NCI-H446 (cell line): ENCODE measurements around the gene CTDSP1.

ENCODE experiments used
- DNase-seq, 2 experiments: peaks; one replicate each; lab custom pipeline; 2025; lab: John Stamatoyannopoulos, UW

The CTDSP1 gene

DNA sequence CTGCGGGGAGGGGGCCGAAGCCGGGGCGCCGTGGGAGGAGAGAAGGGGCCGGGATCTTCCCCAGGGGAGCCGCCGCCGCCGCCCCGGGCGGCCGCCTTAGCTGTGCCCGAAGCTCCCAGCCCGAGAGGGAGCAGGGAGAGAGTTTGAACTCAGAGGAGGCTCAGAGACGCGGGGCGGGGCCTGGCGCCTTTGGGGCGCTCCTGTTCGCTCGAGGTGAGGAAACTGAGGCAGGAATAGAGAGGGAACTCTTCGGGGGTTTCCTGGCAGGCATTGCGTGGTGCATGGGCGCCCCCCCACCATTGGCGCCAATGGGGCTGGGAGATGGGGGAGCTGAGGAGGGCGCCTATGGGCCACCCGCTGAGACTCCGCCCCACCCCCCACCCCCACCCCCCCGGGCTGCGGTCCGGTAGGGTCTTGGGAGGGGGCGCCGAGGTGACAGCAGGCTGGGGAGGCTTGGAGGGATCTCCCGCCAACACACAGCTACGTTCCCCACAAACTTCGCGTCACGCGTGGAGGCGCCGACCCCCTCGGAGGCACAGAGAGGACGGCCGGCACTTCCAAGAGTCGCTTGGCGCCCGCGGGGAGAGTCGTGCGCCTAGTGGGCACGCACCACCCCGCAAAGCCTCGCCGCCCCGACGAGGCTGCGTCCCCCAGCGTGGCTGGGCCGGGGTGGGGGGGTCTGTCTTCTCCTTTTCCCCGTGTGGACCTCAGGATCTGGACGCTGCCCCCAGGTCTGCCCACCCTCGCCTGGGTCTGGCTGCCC, 680 bp downstream of the CTDSP1 start:
- DNase-seq: no peak

GRCh38 chr2:218400930-218401881, 1.5 kb downstream of the CTDSP1 start:
- DNase-seq: no peak

- no peak for DNase-seq
These were observed 2.2 kb downstream of the CTDSP1 start for GRCh38 chr2:218401890-218402289.

DNA sequence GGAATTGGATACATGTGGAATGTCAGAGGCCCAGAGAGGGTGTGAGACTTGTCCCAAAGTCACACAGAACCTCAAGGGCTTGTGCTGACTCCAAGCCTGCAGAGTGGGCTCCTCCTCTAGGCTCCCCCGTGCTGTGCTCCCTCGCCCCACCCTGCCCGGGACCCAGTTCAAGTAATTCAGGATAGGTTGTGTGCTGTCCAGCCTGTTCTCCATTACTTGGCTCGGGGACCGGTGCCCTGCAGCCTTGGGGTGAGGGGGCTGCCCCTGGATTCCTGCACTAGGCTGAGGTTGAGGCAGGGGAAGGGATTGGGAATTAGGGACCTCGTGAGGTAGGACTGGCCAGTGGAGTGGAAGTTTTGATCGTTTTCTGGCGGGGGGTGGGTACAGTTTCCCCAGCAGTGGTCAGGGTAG, 2.8 kb downstream of the CTDSP1 start:
- DNase-seq: no peak

- DNase-seq: no peak
These were observed 3.3 kb downstream of the CTDSP1 start for GRCh38 chr2:218402911-218403411.

- no peak for DNase-seq
These were observed 4.1 kb downstream of the CTDSP1 start for GRCh38 chr2:218403810-218404209.

- no peak for DNase-seq
These were observed 4.8 kb downstream of the CTDSP1 start for GRCh38 chr2:218404351-218405085.

- DNase-seq: no peak
These were observed 5.5 kb downstream of the CTDSP1 start for GRCh38 chr2:218405086-218405745.

- DNase-seq: no peak
These were observed 6.1 kb downstream of the CTDSP1 start for GRCh38 chr2:218405746-218406208.

- peak; percentile 86 to 99 for DNase-seq
These were observed 6.7 kb downstream of the CTDSP1 start for GRCh38 chr2:218406209-218406948.

GRCh38 chr2:218406949-218407618, 7.4 kb downstream of the CTDSP1 start:
- peak; percentile 68 to 81 for DNase-seq

DNA sequence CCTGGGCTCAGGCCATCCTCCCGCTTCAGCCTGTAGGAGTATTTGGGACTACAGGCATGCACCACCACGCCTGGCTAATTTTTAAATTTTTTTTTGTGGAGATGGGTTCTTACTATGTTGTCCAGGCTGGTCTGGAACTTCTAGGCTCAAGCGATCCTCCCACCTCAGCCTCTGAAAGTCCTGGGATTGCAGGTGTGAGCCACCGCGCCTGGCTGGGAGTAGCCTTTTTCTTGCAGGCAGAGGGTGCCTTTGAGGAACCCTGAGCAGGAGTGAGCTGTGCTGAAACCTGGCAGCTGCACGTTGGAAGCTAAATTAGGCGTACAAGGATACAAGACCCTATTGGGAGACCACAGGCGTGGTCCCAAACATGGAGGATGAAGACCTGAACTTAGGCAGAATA, 8.0 kb downstream of the CTDSP1 start:
- DNase-seq: no peak

DNA sequence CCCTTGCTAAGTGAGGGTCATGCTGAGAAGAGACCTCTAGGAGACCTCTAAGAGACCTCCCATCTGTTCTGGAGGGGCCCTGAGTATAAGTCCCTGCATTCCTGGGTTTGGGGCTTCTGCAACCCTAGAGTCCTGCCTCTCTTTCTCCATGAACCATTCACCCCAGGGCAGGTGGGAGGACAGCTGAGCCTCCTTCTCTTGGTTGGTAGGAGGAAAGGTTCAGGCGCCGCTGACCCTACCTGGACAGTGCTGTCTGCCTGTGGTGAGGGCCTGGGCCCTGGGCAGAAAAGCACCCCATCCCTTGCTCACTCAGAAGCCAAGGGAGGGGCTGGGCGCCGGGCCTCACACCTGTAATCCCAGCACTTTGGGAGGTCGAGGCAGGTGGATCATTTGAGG, 18.7 kb downstream of the CTDSP1 start:
- no peak for DNase-seq

GRCh38 chr2:218418717-218419458, 19.2 kb downstream of the CTDSP1 start, which contains the start of gene VIL1:
Gene VIL1 (plus strand): TSS chr2:218419123. CDS start chr2:218423779, 4,656 bp downstream.
- DNase-seq: no peak

- no peak for DNase-seq
These were observed 20.1 kb downstream of the CTDSP1 start for GRCh38 chr2:218419630-218420216.

- DNase-seq: no peak
These were observed 21.4 kb downstream of the CTDSP1 start for GRCh38 chr2:218421027-218421426.

GRCh38 chr2:218422403-218423086, 22.9 kb downstream of the CTDSP1 start:
- no peak for DNase-seq

DNA sequence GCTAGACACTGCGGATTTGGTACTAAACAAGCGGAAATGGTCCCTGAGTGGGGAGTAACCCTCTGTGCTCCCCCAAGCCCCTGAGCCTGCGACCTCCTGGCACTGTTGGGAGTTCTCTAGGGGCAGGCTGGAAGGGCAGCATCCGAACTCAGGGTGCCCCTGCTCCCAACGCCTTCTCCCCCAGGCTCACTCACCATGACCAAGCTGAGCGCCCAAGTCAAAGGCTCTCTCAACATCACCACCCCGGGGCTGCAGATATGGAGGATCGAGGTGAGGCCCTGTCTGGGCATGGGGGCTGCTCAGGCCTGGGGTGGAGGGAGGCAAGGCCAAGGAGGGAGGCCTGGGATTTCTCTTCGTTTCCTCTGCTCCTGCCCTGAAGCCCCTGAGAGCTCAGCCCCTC, 23.9 kb downstream of the CTDSP1 start:
- no peak for DNase-seq
